ENCODE measurements around the gene RASGRF1.
"Not testable (repeated sequence)": the region's sequence is repeated elsewhere in the genome, so short reads cannot be mapped to it uniquely, and the experiment has no call there.

Gene RASGRF1

GRCh38 chr15:78929536-78930264 lies 160.9 kb downstream of the RASGRF1 start:
- DNase-seq (ENCODE audit: low read depth) = no peak

- no peak for DNase-seq (ENCODE audit: low read depth)
Measured at GRCh38 chr15:78928616-78929093, 161.9 kb downstream of the RASGRF1 start.

- not testable (repeated sequence) for DNase-seq (ENCODE audit: low read depth)
Measured at GRCh38 chr15:78928176-78928575, 162.4 kb downstream of the RASGRF1 start.

GRCh38 chr15:78927077-78927790 lies 163.3 kb downstream of the RASGRF1 start:
- DNase-seq (ENCODE audit: low read depth) = no peak

- DNase-seq (ENCODE audit: low read depth) = no peak
Measured at GRCh38 chr15:78925956-78926743, 164.4 kb downstream of the RASGRF1 start.

GRCh38 chr15:78925076-78925624 lies 165.4 kb downstream of the RASGRF1 start:
- DNase-seq (ENCODE audit: low read depth) = no peak

GRCh38 chr15:78923480-78924360 lies 166.9 kb downstream of the RASGRF1 start:
- no peak for DNase-seq (ENCODE audit: low read depth)

- no peak for DNase-seq (ENCODE audit: low read depth)
Measured at GRCh38 chr15:78923015-78923414, 167.6 kb downstream of the RASGRF1 start.

- no peak for DNase-seq (ENCODE audit: low read depth)
Measured at GRCh38 chr15:78922527-78922926, 168.1 kb downstream of the RASGRF1 start.

GRCh38 chr15:78921940-78922339 lies 168.6 kb downstream of the RASGRF1 start:
- no peak for DNase-seq (ENCODE audit: low read depth)

GRCh38 chr15:78921517-78921916 lies 169.1 kb downstream of the RASGRF1 start:
- no peak for DNase-seq (ENCODE audit: low read depth)

- no peak for DNase-seq (ENCODE audit: low read depth)
Measured at GRCh38 chr15:78917888-78918287, 172.7 kb downstream of the RASGRF1 start.

- no peak for DNase-seq (ENCODE audit: low read depth)
Measured at GRCh38 chr15:78916088-78916487, 174.5 kb downstream of the RASGRF1 start.

- no peak for DNase-seq (ENCODE audit: low read depth)
Measured at GRCh38 chr15:78915341-78916087, 175.1 kb downstream of the RASGRF1 start.

- DNase-seq (ENCODE audit: low read depth) = no peak
Measured at GRCh38 chr15:78914027-78914764, 176.4 kb downstream of the RASGRF1 start.

- no peak for DNase-seq (ENCODE audit: low read depth)
Measured at GRCh38 chr15:78913012-78913411, 177.6 kb downstream of the RASGRF1 start.

GRCh38 chr15:78912316-78912715 lies 178.3 kb downstream of the RASGRF1 start:
- DNase-seq (ENCODE audit: low read depth) = no peak

- no peak for DNase-seq (ENCODE audit: low read depth)
Measured at GRCh38 chr15:78910271-78910670, 180.3 kb downstream of the RASGRF1 start.

Data from stimulated activated CD8-positive, alpha-beta memory T cell treated with anti-CD3 and anti-CD28 coated beads, Interleukin-15, amount 100 ng/mL, for 24 hours (primary cell).